Thyroid gland (tissue), 4 donors: ENCODE measurements around the gene GRAMD1C.
A peak's percentile ranks its signal among the peaks of the same experiment; 100 is the strongest.

Experiments
- CTCF ChIP-seq, 6 experiments: fragments of 200-600 bp in 3 of 6; fragments of 450-650 bp in 3 of 6; sonication (generic) in 3 of 6; IDR thresholded peaks; one replicate each; pipeline ENCODE4 v1.5.1; 2016 to 2019; ENCODE audit warnings: antibody characterized with exemption in 6 of 6, mild to moderate bottlenecking in 2 of 6, inconsistent platforms in 1 of 6, moderate library complexity in 1 of 6
- POLR2A ChIP-seq, 2 donors: fragments of 450-650 bp; IDR thresholded peaks; one replicate each; pipeline ENCODE4 v1.6.1; 2017; ENCODE audit warnings: antibody characterized with exemption in 2 of 2, mild to moderate bottlenecking in 2 of 2, moderate library complexity in 1 of 2

- TF ChIP-seq CTCF (IDR thresholded peaks at IDR 0.05): peak; percentile 55 to 91 (median 88)
- TF ChIP-seq POLR2A (IDR thresholded peaks at IDR 0.05): peak in 1 of 2 donors; percentile 27
Observed at GRCh38 chr3:113838631-113839209, at the start of gene GRAMD1C.
